ENCODE measurements around the gene NUFIP1.

GRCh38 chr13:44921931-44922758 lies 67.1 kb downstream of the NUFIP1 start:
- TF ChIP-seq ZNF274 (IDR thresholded peaks at IDR 0.05; ENCODE audit: low read depth, low read length): no peak
- TF ChIP-seq YY1 (IDR thresholded peaks at IDR 0.05; ENCODE audit: insufficient read depth, insufficient read length): no peak

Data from NT2/D1 (cell line).